ENCODE data around the gene CLSTN3. TPM values are rescaled to one million over a fixed set of nuclear protein-coding genes. Genes with fewer than 3 reads are reported as not detected.

Gene CLSTN3
- total RNA-seq, 4 donors from 2014 or later: 35.0 to 120 (median 57.3) TPM

DNA sequence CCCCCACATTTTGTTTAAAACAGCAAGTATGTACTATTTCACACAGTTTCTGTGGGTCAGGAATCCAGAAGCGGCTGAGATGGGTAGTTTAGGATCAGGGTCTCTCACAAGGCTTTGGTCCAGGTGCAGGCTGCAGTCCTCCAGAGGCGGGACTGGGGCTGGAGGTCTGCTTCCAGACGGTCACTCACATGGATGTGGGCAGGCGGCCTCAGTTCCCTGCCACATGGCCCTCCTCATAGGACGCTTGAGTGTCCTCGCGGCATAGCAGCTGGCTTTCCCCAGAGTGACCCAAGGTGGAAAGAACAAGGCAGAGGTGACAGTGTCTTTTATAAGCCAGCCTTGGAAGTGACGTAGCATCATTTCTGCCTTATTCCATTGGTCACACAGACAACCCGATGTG is 13.3 kb upstream of the CLSTN3 start:
- no peak overlapping the region for H3K4me3 ChIP-seq
- peaks cover 0 to 7% (median 2%) of the 10 kb centered on the region in 4 donors for H3K4me1 ChIP-seq
- peak in 1 of 3 donors; percentile 33 for DNase-seq
- H3K27ac ChIP-seq: no peak overlapping the region
- TF ChIP-seq, protein P1, sequence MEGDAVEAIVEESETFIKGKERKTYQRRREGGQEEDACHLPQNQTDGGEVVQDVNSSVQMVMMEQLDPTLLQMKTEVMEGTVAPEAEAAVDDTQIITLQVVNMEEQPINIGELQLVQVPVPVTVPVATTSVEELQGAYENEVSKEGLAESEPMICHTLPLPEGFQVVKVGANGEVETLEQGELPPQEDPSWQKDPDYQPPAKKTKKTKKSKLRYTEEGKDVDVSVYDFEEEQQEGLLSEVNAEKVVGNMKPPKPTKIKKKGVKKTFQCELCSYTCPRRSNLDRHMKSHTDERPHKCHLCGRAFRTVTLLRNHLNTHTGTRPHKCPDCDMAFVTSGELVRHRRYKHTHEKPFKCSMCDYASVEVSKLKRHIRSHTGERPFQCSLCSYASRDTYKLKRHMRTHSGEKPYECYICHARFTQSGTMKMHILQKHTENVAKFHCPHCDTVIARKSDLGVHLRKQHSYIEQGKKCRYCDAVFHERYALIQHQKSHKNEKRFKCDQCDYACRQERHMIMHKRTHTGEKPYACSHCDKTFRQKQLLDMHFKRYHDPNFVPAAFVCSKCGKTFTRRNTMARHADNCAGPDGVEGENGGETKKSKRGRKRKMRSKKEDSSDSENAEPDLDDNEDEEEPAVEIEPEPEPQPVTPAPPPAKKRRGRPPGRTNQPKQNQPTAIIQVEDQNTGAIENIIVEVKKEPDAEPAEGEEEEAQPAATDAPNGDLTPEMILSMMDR (IDR thresholded peaks at IDR 0.05): no peak
- TF ChIP-seq POLR2A (IDR thresholded peaks at IDR 0.05): no peak
- H3K9me3 ChIP-seq: no peaks in the 10 kb centered on the region
- H3K27me3 ChIP-seq: no peaks in the 10 kb centered on the region
- peaks cover 0 to 12% (median 0%) of the 10 kb centered on the region in 3 donors for H3K36me3 ChIP-seq

DNA sequence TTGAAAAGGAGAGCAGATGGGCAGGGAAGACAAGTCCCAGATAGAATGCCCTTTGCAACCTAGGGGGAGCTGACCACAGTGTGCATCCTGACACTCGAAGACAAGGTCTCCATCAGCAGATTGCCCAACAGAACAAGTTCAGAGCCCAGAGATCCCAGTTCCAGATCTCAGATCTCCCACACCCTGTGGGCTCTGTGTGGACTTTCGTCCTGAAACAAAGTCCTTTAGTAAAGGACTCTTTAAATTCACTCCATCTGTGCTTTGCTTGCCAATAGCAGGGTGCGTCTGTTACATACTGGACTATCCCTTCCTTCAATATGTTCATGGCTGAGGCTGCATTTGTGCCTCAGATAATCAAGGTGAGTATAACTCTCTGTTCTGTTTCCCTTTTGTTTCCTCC is 12.5 kb upstream of the CLSTN3 start:
- Histone ChIP-seq H3K4me3 (no peak overlapping the region), H3K27ac (peak overlapping the region in 2 of 4 donors; percentile 16 to 45), H3K9me3 (no peaks in the 10 kb centered on the region), H3K36me3 (peaks cover 0 to 12% (median 0%) of the 10 kb centered on the region in 3 donors), H3K27me3 (no peaks in the 10 kb centered on the region), H3K4me1 (peaks cover 0 to 7% (median 3%) of the 10 kb centered on the region in 4 donors)
- DNase-seq: peak in 1 of 3 donors; percentile 44
- peak in 1 of 2 donors; percentile 25 for TF ChIP-seq POLR2A (IDR thresholded peaks at IDR 0.05)
- TF ChIP-seq, protein P1 (IDR thresholded peaks at IDR 0.05): no peak

DNA sequence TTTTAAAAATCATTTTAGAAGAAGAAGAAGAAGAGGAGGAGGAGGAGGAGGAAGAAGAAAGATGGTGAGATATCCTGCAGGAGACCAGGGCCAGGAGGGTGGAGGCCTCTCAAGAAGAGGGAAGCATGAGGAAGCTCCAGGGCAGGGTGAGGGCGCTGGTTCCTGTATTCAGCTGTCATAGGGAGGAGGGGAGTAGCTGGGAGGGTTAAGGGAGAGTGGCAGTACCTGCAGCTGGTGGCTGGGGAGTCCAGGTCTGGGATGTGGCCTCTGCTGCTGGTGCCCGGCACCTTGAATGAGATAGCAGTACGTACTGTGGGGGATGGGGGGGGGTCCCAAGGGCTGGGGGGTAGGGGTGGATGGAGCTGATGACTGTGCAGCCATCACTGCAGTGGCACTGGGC is 11.3 kb upstream of the CLSTN3 start:
- TF ChIP-seq, protein P1 (IDR thresholded peaks at IDR 0.05): no peak
- TF ChIP-seq POLR2A (IDR thresholded peaks at IDR 0.05): no peak
- H3K27me3 ChIP-seq: no peaks in the 10 kb centered on the region
- DNase-seq: peak in 1 of 3 donors; percentile 29

DNA sequence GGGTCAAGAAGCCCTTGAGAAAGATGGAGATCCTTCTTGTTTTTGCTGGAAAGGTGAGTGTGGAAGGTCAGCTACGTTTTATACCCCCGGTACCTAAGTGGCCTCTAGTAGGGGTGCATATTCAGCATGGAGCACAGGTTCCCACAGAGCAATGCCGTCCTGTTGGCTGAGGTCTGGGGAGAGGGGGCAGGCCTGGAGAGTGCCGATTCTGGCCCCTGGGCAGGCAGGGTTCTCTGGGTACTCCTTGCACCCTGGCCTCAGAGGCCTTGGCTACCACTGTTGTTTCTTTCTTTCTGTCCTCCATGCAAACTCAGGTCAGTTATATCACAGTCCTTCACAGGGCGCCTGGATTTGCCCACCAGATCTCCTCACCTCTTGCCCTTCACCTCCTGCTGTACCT is 10.0 kb upstream of the CLSTN3 start:
- H3K27ac ChIP-seq: no peak overlapping the region
- no peak for DNase-seq
- peaks cover 0 to 8% (median 0%) of the 10 kb centered on the region in 3 donors for H3K36me3 ChIP-seq
- peaks cover 0 to 10% (median 0%) of the 10 kb centered on the region in 4 donors for H3K4me1 ChIP-seq
- H3K27me3 ChIP-seq: no peaks in the 10 kb centered on the region
- H3K4me3 ChIP-seq: no peak overlapping the region
- H3K9me3 ChIP-seq: no peaks in the 10 kb centered on the region
- TF ChIP-seq, protein P1 (IDR thresholded peaks at IDR 0.05): no peak
- TF ChIP-seq POLR2A (IDR thresholded peaks at IDR 0.05): no peak

More for the DNA sequence above, 11.3 kb upstream of the CLSTN3 start:
- peaks cover 0 to 12% (median 0%) of the 10 kb centered on the region in 3 donors for H3K36me3 ChIP-seq
- H3K27ac ChIP-seq: no peak overlapping the region
- H3K4me1 ChIP-seq: peaks cover 0 to 10% (median 0%) of the 10 kb centered on the region in 4 donors
- no peaks in the 10 kb centered on the region for H3K9me3 ChIP-seq
- H3K4me3 ChIP-seq: no peak overlapping the region

DNA sequence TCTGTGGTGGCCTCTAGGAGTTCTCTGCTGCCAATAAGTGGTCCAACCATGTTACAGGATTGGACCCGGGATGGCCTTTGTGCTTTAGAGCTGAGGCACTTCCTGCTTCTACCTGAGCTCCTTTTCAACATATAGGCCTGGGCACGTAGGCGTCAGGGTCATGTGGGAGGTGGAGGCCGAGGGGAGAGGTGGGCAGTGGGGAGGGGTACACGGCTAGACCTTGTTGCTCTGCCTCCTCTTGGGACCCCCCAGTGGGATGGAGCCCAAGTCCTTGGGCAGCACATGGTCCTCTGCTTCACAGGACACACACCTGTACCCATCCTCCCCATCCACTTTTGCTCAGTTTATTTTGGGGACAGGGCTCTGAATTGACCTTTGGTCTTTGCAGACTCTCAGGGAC is 8.8 kb upstream of the CLSTN3 start:
- TF ChIP-seq POLR2A (IDR thresholded peaks at IDR 0.05): no peak
- TF ChIP-seq, protein P1 (IDR thresholded peaks at IDR 0.05): no peak
- DNase-seq: no peak
- Histone ChIP-seq H3K27me3 (no peaks in the 10 kb centered on the region), H3K9me3 (no peaks in the 10 kb centered on the region), H3K4me1 (peaks cover 0 to 10% (median 0%) of the 10 kb centered on the region in 4 donors), H3K4me3 (no peak overlapping the region), H3K27ac (no peak overlapping the region), H3K36me3 (peaks cover 0 to 4% (median 0%) of the 10 kb centered on the region in 3 donors)
